GM23248 (cell line): ENCODE measurements around the gene SRCIN1. TPM values are rescaled to one million over a fixed set of nuclear protein-coding genes. Genes with fewer than 3 reads are reported as not detected.

ENCODE experiments used
- DNase-seq: peaks from one replicate; pipeline ENCODE4 v3.0.0-alpha.2; 2015
- H2AFZ ChIP-seq: fragments of 200-600 bp; sonication (generic); 2 replicates; pipeline ENCODE4 v1.6.1; 2016; ENCODE audit warnings: antibody characterized with exemption
- H3F3A ChIP-seq: fragments of 200-600 bp; sonication (generic); 2 replicates; pipeline ENCODE4 v1.6.1; 2016; ENCODE audit warnings: mild to moderate bottlenecking, antibody characterized with exemption, mixed run types; ENCODE audit not compliant: insufficient read depth
- H3K27ac ChIP-seq: fragments of 200-600 bp; sonication (generic); 2 replicates; pipeline ENCODE4 v1.5.1; 2016; ENCODE audit warnings: mild to moderate bottlenecking
- H3K27me3 ChIP-seq: fragments of 200-600 bp; sonication (generic); replicated peaks from 2 replicates; pipeline ENCODE4 v1.6.1; 2016; ENCODE audit warnings: mild to moderate bottlenecking; ENCODE audit not compliant: insufficient read depth
- H3K36me3 ChIP-seq: fragments of 200-600 bp; sonication (generic); 2 replicates; pipeline ENCODE4 v1.6.1; 2016; ENCODE audit warnings: low read depth, mild to moderate bottlenecking
- H3K4me1 ChIP-seq: fragments of 200-600 bp; sonication (generic); 2 replicates; pipeline ENCODE4 v1.6.1; 2016; ENCODE audit warnings: mild to moderate bottlenecking; ENCODE audit not compliant: insufficient read depth
- H3K4me2 ChIP-seq: fragments of 200-600 bp; sonication (generic); one replicate; pipeline ENCODE4 v1.6.1; 2016; ENCODE audit warnings: mild to moderate bottlenecking; ENCODE audit not compliant: unreplicated experiment
- H3K4me3 ChIP-seq: fragments of 200-600 bp; sonication (generic); 2 replicates; pipeline ENCODE4 v1.5.1; 2016; ENCODE audit warnings: mild to moderate bottlenecking
- H3K79me2 ChIP-seq: fragments of 200-600 bp; sonication (generic); 2 replicates; pipeline ENCODE4 v1.6.1; 2016; ENCODE audit warnings: mild to moderate bottlenecking; ENCODE audit not compliant: insufficient read depth
- H3K9ac ChIP-seq: fragments of 200-600 bp; sonication (generic); 2 replicates; pipeline ENCODE4 v1.6.1; 2016; ENCODE audit warnings: mild to moderate bottlenecking
- H3K9me2 ChIP-seq: fragments of 200-600 bp; sonication (generic); 2 replicates; pipeline ENCODE4 v1.6.1; 2016; ENCODE audit warnings: mixed run types, mild to moderate bottlenecking, moderate library complexity; ENCODE audit not compliant: insufficient read depth
- H3K9me3 ChIP-seq: fragments of 200-600 bp; sonication (generic); one replicate; pipeline ENCODE4 v1.6.1; 2017; ENCODE audit warnings: low read depth
- H4K20me1 ChIP-seq: fragments of 200-600 bp; sonication (generic); 2 replicates; pipeline ENCODE4 v1.6.0; 2016; ENCODE audit not compliant: insufficient read depth
- EZH2 ChIP-seq: fragments of 200-600 bp; sonication (generic); IDR thresholded peaks from 2 replicates; pipeline ENCODE4 v1.6.1; 2018; ENCODE audit warnings: antibody characterized with exemption, mild to moderate bottlenecking; ENCODE audit not compliant: insufficient read depth, poor library complexity, severe bottlenecking
- EZH2phosphoT487 ChIP-seq: fragments of 200-600 bp; sonication (generic); IDR thresholded peaks from 2 replicates; pipeline ENCODE4 v1.6.1; 2018; ENCODE audit warnings: antibody characterized with exemption, moderate library complexity, mild to moderate bottlenecking, low read depth; ENCODE audit not compliant: insufficient read depth
- WGBS, 2 experiments: methylation state at CpG; one replicate each; pipeline ENCODE4 v1.1.6; 2015 to 2017; ENCODE audit warnings: low lambda C conversion rate in 2 of 2, low coverage in 1 of 2; ENCODE audit errors: missing lambda C conversion rate in 2 of 2; 5-methylcytosine and 5-hydroxymethylcytosine counted together
- in situ Hi-C: fragments of 300-500 bp; cut with MboI; formaldehyde crosslinking; loops from 2 replicates; pipeline ENCODE4 v1.15.0; 2020
- polyA plus RNA-seq: library from polyadenylated mRNA; unstranded; fragments of >200 nt; fragmentation: Nextera tagmentation; extraction: Ambion mirVana; gene quantifications from 2 replicates; pipeline ENCODE4 v1.2.1, GENCODE V29; 2016
- total RNA-seq: library from RNA; depleted of rRNA; stranded (reverse); fragments of >200 nt; shearing (Covaris generic); gene quantifications from 2 replicates; pipeline ENCODE4 v1.2.3, GENCODE V29; 2014

Gene SRCIN1
- total and polyA plus RNA-seq, 2 experiments from 2014 or later = not detected

- Histone ChIP-seq H3K9ac (no peak overlapping the region), H3K36me3 (no peaks in the 10 kb centered on the region), H3K4me2 (no peak overlapping the region), H2AFZ (no peak overlapping the region), H3K9me2 (no peaks in the 10 kb centered on the region), H3K27me3 (peaks cover 13% of the 10 kb centered on the region), H4K20me1 (no peaks in the 10 kb centered on the region), H3K27ac (no peak overlapping the region), H3K79me2 (no peaks in the 10 kb centered on the region), H3K4me3 (no peak overlapping the region), H3K9me3 (no peaks in the 10 kb centered on the region), H3K4me1 (no peaks in the 10 kb centered on the region), H3F3A (no peaks in the 10 kb centered on the region)
- no peak for DNase-seq
- WGBS, 2 experiments = 51 to 53% methylated on average over 2 of the region's 2 CpGs
- TF ChIP-seq EZH2 = no peak
- in situ Hi-C loops = no loop called here
Observed at GRCh38 chr17:38613525-38613980, 7.8 kb upstream of the SRCIN1 start.

- in situ Hi-C loops = no loop called here
- no peak overlapping the region for H2AFZ ChIP-seq
- no peak overlapping the region for H3K4me3 ChIP-seq
- no peaks in the 10 kb centered on the region for H3K4me1 ChIP-seq
- no peaks in the 10 kb centered on the region for H3K9me3 ChIP-seq
- no peaks in the 10 kb centered on the region for H3K9me2 ChIP-seq
- no peaks in the 10 kb centered on the region for H4K20me1 ChIP-seq
- no peaks in the 10 kb centered on the region for H3K79me2 ChIP-seq
- 67 to 70% methylated on average over 6 of the region's 6 CpGs for WGBS, 2 experiments
- H3K27ac ChIP-seq = no peak overlapping the region
- H3F3A ChIP-seq = no peaks in the 10 kb centered on the region
- no peak overlapping the region for H3K4me2 ChIP-seq
- TF ChIP-seq EZH2phosphoT487 = no peak
- no peak for TF ChIP-seq EZH2
- no peak for DNase-seq
- no peak overlapping the region for H3K9ac ChIP-seq
- H3K36me3 ChIP-seq = no peaks in the 10 kb centered on the region
- H3K27me3 ChIP-seq = peaks cover 19% of the 10 kb centered on the region
Observed at GRCh38 chr17:38611872-38612376, 6.2 kb upstream of the SRCIN1 start.

GRCh38 chr17:38611070-38611786 is 5.5 kb upstream of the SRCIN1 start:
- Histone ChIP-seq H2AFZ (no peak overlapping the region), H3K27ac (no peak overlapping the region), H3K9me2 (no peaks in the 10 kb centered on the region), H4K20me1 (no peaks in the 10 kb centered on the region), H3K27me3 (peaks cover 24% of the 10 kb centered on the region), H3K4me3 (no peak overlapping the region), H3K9ac (no peak overlapping the region), H3K9me3 (no peaks in the 10 kb centered on the region), H3K4me1 (no peaks in the 10 kb centered on the region), H3K36me3 (no peaks in the 10 kb centered on the region), H3K4me2 (no peak overlapping the region), H3F3A (no peaks in the 10 kb centered on the region), H3K79me2 (no peaks in the 10 kb centered on the region)
- in situ Hi-C loops = no loop called here
- no peak for DNase-seq
- WGBS, 2 experiments = 76 to 85% methylated on average over 11 of the region's 11 CpGs
- TF ChIP-seq EZH2 (no peak), EZH2phosphoT487 (no peak)

DNA sequence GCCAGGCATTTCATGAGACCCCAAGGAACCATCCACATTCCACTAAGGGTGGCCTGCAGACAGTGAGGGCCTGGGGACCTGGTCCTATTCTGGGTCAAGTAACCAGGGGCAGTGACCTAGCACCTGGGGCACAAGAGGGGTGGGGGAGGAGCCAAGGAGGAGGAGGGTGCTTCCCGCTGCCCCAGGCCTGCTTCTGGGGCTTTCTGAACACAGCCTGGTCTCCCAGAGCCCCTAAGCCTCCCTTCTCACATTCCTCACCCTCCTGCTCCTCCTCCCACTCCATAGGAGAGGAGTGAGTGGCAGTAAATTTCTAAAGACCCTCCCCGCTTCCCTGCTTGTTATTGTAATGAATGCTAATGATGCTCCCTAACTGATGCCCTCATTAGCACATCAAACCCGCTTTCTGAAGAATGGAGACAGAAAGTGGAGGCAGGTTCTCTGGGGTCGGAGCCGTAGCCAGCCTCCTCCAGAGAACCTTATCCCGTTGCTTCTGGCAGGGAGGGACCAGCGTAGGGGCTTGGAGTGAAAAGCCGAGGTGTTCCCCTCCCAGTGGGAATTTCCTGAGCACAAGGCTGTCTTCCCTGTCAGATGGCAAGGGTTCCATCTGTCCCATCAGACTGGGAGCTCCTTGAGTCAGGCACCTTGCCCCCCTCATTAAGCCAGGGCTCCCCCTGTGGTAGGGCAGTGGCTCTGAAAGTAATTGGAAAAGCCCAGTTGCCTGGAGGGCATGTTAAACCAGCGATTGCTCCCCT is 3.7 kb upstream of the SRCIN1 start:
- peaks cover 32% of the 10 kb centered on the region for H3K27me3 ChIP-seq
- H4K20me1 ChIP-seq = no peaks in the 10 kb centered on the region
- WGBS, 2 experiments = 51 to 58% methylated on average over 8 to 9 of the region's 9 CpGs

More for the DNA sequence above, 3.7 kb upstream of the SRCIN1 start:
- Histone ChIP-seq H3F3A (no peaks in the 10 kb centered on the region), H3K4me1 (no peaks in the 10 kb centered on the region), H3K36me3 (no peaks in the 10 kb centered on the region), H3K79me2 (no peaks in the 10 kb centered on the region), H2AFZ (no peak overlapping the region), H3K9me2 (no peaks in the 10 kb centered on the region), H3K4me3 (no peak overlapping the region), H3K27ac (no peak overlapping the region), H3K9me3 (no peaks in the 10 kb centered on the region), H3K9ac (no peak overlapping the region), H3K4me2 (no peak overlapping the region)
- TF ChIP-seq EZH2 = no peak
- TF ChIP-seq EZH2phosphoT487 = no peak
- DNase-seq = no peak
- in situ Hi-C loops = no loop called here
